Liver (tissue), 9 donors: ENCODE data around the gene RBM39. TPM values are rescaled to one million over a fixed set of nuclear protein-coding genes. Genes with fewer than 3 reads are reported as not detected.

Experiments
- DNase-seq: peaks from one replicate; pipeline ENCODE4 v3.0.0-alpha.2; 2017; ENCODE audit warnings: low spot score
- H3K27ac ChIP-seq, 2 donors: one replicate each; pipeline ENCODE4 v1.7.0; 2013; ENCODE audit warnings: inconsistent platforms in 2 of 2, low read length in 2 of 2, control low read depth in 1 of 2, low read depth in 1 of 2, mild to moderate bottlenecking in 1 of 2
- H3K27me3 ChIP-seq, 4 donors: one replicate each; pipeline versions ENCODE4 v1.6.1 to v1.7.0; 2013; ENCODE audit warnings: low read length in 3 of 4, inconsistent platforms in 1 of 4, mild to moderate bottlenecking in 1 of 4, moderate library complexity in 1 of 4; ENCODE audit not compliant: control insufficient read depth in 4 of 4, insufficient read depth in 4 of 4
- H3K36me3 ChIP-seq, 4 donors: one replicate each; pipeline versions ENCODE4 v1.6.1 to v1.7.0; 2013; ENCODE audit warnings: low read length in 3 of 4, mild to moderate bottlenecking in 3 of 4, low read depth in 1 of 4, moderate library complexity in 1 of 4; ENCODE audit not compliant: control insufficient read depth in 4 of 4, insufficient read depth in 3 of 4
- H3K4me1 ChIP-seq, 4 donors: one replicate each; pipeline versions ENCODE4 v1.6.1 to v1.7.0; 2013; ENCODE audit warnings: low read length in 3 of 4, mild to moderate bottlenecking in 3 of 4, moderate library complexity in 1 of 4; ENCODE audit not compliant: control insufficient read depth in 4 of 4, insufficient read depth in 4 of 4
- H3K4me3 ChIP-seq, 3 donors: one replicate each; pipeline versions ENCODE4 v1.6.1 to v1.7.0; 2013; ENCODE audit warnings: low read length in 3 of 3, control low read depth in 1 of 3, low read depth in 1 of 3, mild to moderate bottlenecking in 1 of 3
- H3K9ac ChIP-seq, 2 donors: one replicate each; pipeline ENCODE4 v1.7.0; 2013; ENCODE audit warnings: low read length in 2 of 2, mild to moderate bottlenecking in 2 of 2, moderate library complexity in 2 of 2, control low read depth in 1 of 2, low read depth in 1 of 2
- H3K9me3 ChIP-seq, 4 donors: one replicate each; pipeline versions ENCODE4 v1.6.1 to v1.7.0; 2013; ENCODE audit warnings: low read length in 3 of 4; ENCODE audit not compliant: control insufficient read depth in 4 of 4
- CTCF ChIP-seq: fragments of 150-350 bp; IDR thresholded peaks from 2 replicates; pipeline ENCODE4 v1.5.1; 2017; ENCODE audit warnings: improper control_type of control experiment, low read depth, low read length; ENCODE audit not compliant: missing input control
- EGR1 ChIP-seq, 2 donors: IDR thresholded peaks; 2 replicates each; pipeline ENCODE4 v1.6.1; 2016 to 2018; ENCODE audit warnings: antibody characterized with exemption in 2 of 2, low read depth in 2 of 2
- GABPA ChIP-seq, 2 donors: IDR thresholded peaks in 1 of 2; conservative IDR thresholded peaks in 1 of 2; 2 replicates each; pipeline ENCODE4 v1.6.1; 2016; ENCODE audit warnings: antibody characterized with exemption in 2 of 2, mild to moderate bottlenecking in 1 of 2, moderate library complexity in 1 of 2
- HNF4A ChIP-seq, 2 donors: conservative IDR thresholded peaks; 2 replicates each; pipeline ENCODE4 v1.6.1; 2016; ENCODE audit warnings: antibody characterized with exemption in 2 of 2, mild to moderate bottlenecking in 2 of 2
- MAX ChIP-seq: IDR thresholded peaks from 2 replicates; pipeline ENCODE4 v1.6.1; 2016; ENCODE audit warnings: antibody characterized with exemption
- RAD21 ChIP-seq, 2 donors: IDR thresholded peaks; 2 replicates each; pipeline ENCODE4 v1.6.1; 2016; ENCODE audit warnings: antibody characterized with exemption in 2 of 2, mild to moderate bottlenecking in 2 of 2
- TAF1 ChIP-seq: conservative IDR thresholded peaks from 2 replicates; pipeline ENCODE4 v1.6.1; 2016; ENCODE audit warnings: antibody characterized with exemption, mild to moderate bottlenecking
- YY1 ChIP-seq: IDR thresholded peaks from 2 replicates; pipeline ENCODE4 v1.6.1; 2016; ENCODE audit warnings: antibody characterized with exemption, mild to moderate bottlenecking
- ZBTB33 ChIP-seq: IDR thresholded peaks from 2 replicates; pipeline ENCODE4 v1.6.1; 2016; ENCODE audit warnings: antibody characterized with exemption
- WGBS: extraction: QIAGEN DNeasy Blood & Tissue Kit; methylation state at CpG from one replicate; pipeline ENCODE4 v1.1.7; 2013; 5-methylcytosine and 5-hydroxymethylcytosine counted together
- polyA plus RNA-seq, 2 donors: library from polyadenylated mRNA; stranded (reverse) in 1 of 2; unstranded in 1 of 2; fragments of 200-250 nt in 1 of 2; fragments of >200 nt in 1 of 2; fragmentation: Nextera tagmentation in 1 of 2; extraction: Ambion mirVana in 1 of 2; gene quantifications; one replicate each; pipeline versions ENCODE4 v1.2.1 to v1.2.3, GENCODE V29; 2013 to 2015
- total RNA-seq, 2 donors: library from RNA; depleted of rRNA; stranded (reverse); fragments of >200 nt; gene quantifications; one replicate each; pipeline ENCODE4 v1.2.3, GENCODE V29; 2014
- donor health status: healthy.
- donor health status: healthy.
- donor health status: healthy.
- donor health status: healthy.
- donor health status: healthy.

RBM39 gene
- total and polyA plus RNA-seq, 4 donors: 57.2 to 211 (median 198) TPM

GRCh38 chr20:35699957-35700624 lies 42.0 kb downstream of the RBM39 start:
- Histone ChIP-seq H3K4me3 (peak overlapping the region; percentile 69 to 87 (median 82)), H3K4me1 (peaks cover 0 to 36% (median 27%) of the 10 kb centered on the region in 4 donors), H3K27me3 (no peaks in the 10 kb centered on the region), H3K9ac (peak overlapping the region; percentile 48 to 64), H3K36me3 (peaks cover 8 to 30% (median 28%) of the 10 kb centered on the region in 4 donors), H3K27ac (peak overlapping the region; percentile 83 to 86), H3K9me3 (no peaks in the 10 kb centered on the region)
- DNase-seq: no peak
- TF ChIP-seq TAF1 (peak; percentile 18), MAX (no peak)
- WGBS: 16% methylated on average over 6 of the region's 6 CpGs

- H3K4me1 ChIP-seq: peaks cover 0 to 36% (median 28%) of the 10 kb centered on the region in 4 donors
- under 1% methylated on average over 81 of the region's 81 CpGs for WGBS
- peak within 1 kb of the TSS; percentile 64 to 68 for H3K9ac ChIP-seq
- peak within 1 kb of the TSS; percentile 83 to 86 for H3K27ac ChIP-seq
- TF ChIP-seq GABPA (IDR thresholded peaks at IDR 0.05 in 1 of 2, conservative IDR thresholded peaks at IDR 0.05 in 1 of 2) (peak; percentile 85 to 96), CTCF (peak; percentile 7), HNF4A (conservative IDR thresholded peaks at IDR 0.05) (no peak), EGR1 (IDR thresholded peaks at IDR 0.05; ENCODE audit: low read depth in 2 of 2) (no peak), RAD21 (IDR thresholded peaks at IDR 0.05) (peak in 1 of 2 donors; percentile 49), YY1 (peak; percentile 72), ZBTB33 (no peak)
- H3K9me3 ChIP-seq: no peaks in the 10 kb centered on the region
- peak within 1 kb of the TSS; percentile 69 to 87 (median 82) for H3K4me3 ChIP-seq
- peak; percentile 86 for DNase-seq
- H3K27me3 ChIP-seq: no peaks in the 10 kb centered on the region
- H3K36me3 ChIP-seq: peaks cover 4 to 23% (median 22%) of the 10 kb centered on the region in 4 donors
Observed at GRCh38 chr20:35699127-35699956, 42.7 kb downstream of the RBM39 start, which contains the start of the genes NFS1 and ROMO1. Gene NFS1 (minus strand): TSS chr20:35699352. CDS start chr20:35699288, 64 bp downstream. Gene ROMO1 (plus strand): TSS chr20:35699405. CDS start chr20:35699633, 228 bp downstream.
